ENCODE data around the gene ZBTB33. TPM values are rescaled to one million over a fixed set of nuclear protein-coding genes. Genes with fewer than 3 reads are reported as not detected.

ZBTB33 gene
- total and polyA plus RNA-seq, 2 of the 13 experiments (the other 11 are each of a cell fraction or from before 2014, with no cell fraction given) = 6.5 to 20.2 TPM

DNA sequence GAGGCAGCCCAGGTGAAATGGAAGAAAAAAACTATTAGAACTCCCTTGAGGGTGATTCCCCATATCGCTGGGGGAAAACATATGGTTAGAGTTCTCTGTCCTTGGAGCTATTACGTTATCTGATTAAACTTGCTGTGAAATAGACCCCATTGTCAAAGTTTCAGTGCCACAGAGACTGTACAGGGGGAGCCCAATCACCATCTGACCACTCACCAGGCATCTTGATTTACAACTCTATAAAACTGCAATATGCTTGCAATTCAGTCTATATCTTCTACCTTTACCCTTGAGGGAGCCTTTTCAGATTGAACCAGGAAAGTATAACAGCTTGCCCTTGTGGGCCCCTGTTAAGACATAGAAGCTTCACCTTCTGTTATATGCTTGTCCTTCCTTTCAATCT lies 42.4 kb downstream of the ZBTB33 start:
- TF ChIP-seq ZNF709 (CRISPR knock-in tag; IDR thresholded peaks at IDR 0.05) = no peak
- no peak for TF ChIP-seq SMARCE1 (IDR thresholded peaks at IDR 0.05; ENCODE audit: borderline replicate concordance)
- TF ChIP-seq, protein P1, sequence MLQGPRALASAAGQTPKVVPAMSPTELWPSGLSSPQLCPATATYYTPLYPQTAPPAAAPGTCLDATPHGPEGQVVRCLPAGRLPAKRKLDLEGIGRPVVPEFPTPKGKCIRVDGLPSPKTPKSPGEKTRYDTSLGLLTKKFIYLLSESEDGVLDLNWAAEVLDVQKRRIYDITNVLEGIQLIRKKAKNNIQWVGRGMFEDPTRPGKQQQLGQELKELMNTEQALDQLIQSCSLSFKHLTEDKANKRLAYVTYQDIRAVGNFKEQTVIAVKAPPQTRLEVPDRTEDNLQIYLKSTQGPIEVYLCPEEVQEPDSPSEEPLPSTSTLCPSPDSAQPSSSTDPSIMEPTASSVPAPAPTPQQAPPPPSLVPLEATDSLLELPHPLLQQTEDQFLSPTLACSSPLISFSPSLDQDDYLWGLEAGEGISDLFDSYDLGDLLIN (CRISPR knock-in tag; IDR thresholded peaks at IDR 0.05; ENCODE audit: borderline replicate concordance) = no peak
- no peak for TF ChIP-seq HCFC1 (IDR thresholded peaks at IDR 0.05; ENCODE audit: low read depth, low read length)
- TF ChIP-seq YY1 (IDR thresholded peaks at IDR 0.05; ENCODE audit: insufficient read depth, insufficient replicate concordance, low read depth, low read length) = no peak
- no peaks in the 10 kb centered on the region for H3K79me2 ChIP-seq (ENCODE audit: insufficient read depth, low read length)
- no peaks in the 10 kb centered on the region for H3K36me3 ChIP-seq (replicated peaks in 1 of 2; ENCODE audit: control insufficient read depth in 1 of 2, insufficient read depth in 2 of 2, low read length in 2 of 2)
- FAIRE-seq (no peak), ATAC-seq (no peak), DNase-seq (ENCODE audit: low spot score) (no peak)
- no peaks in the 10 kb centered on the region for H3K9me3 ChIP-seq (ENCODE audit: low read length)
- intact Hi-C loops (cut with micrococcal nuclease; ENCODE audit: unreplicated experiment) (no loop called here), in situ Hi-C loops (cut with HindIII; ENCODE audit: extremely low pct_ligation_motif_present, low pct_unique_long_range_greater_than_20kb) (no loop called here)
- ChIA-PET CTCF (ENCODE audit: low intra/inter-chr PET ratio, low total read pairs) (no interaction called here), POLR2A (no interaction called here)
- H3K9ac ChIP-seq (ENCODE audit: insufficient read depth, low read depth, low read length) = no peak overlapping the region
- no TSS peak for BruUV-seq (replicated peaks)
- H3K4me2 ChIP-seq (ENCODE audit: low read depth, low read length) = no peak overlapping the region
- no peak overlapping the region for H2AFZ ChIP-seq (ENCODE audit: low read length)
- no peak overlapping the region for H3K27ac ChIP-seq (ENCODE audit: extremely low read length, insufficient read depth, low read length)
- WGBS (ENCODE audit: low lambda C conversion rate) = 71% methylated on average over 2 of the region's 2 CpGs
- H4K20me1 ChIP-seq (ENCODE audit: insufficient read depth, low read length) = no peaks in the 10 kb centered on the region
- no peak overlapping the region for H3K4me3 ChIP-seq (replicated peaks in 1 of 3; ENCODE audit: insufficient read depth in 1 of 3, low read depth in 2 of 3, low read length in 3 of 3)
- no peaks in the 10 kb centered on the region for H3K27me3 ChIP-seq (ENCODE audit: control insufficient read depth in 1 of 2, insufficient read depth in 2 of 2, low read length in 2 of 2)
- peaks cover 16% of the 10 kb centered on the region for H3K4me1 ChIP-seq (ENCODE audit: insufficient read depth, low read length)

DNA sequence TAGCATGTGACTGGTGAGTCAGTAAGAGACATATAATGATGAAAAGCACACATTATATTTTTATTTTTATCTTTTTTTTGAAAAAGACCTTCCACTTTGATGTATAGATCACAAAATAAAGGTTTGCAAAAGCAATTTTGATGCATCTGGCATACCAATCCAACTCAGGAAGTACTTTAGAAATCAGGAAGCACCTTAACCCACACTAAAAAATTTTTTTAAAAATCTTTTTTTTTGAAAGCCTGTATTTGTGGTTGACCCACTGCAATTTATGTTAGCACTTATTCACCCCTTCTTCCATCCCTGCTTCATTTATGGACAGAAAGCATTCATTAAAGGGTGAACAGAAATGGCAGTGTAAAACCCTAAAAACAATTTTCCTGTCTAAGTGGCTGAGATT lies 44.0 kb downstream of the ZBTB33 start:
- no peak overlapping the region for H2AFZ ChIP-seq (ENCODE audit: low read length)
- no peaks in the 10 kb centered on the region for H3K36me3 ChIP-seq (replicated peaks in 1 of 2; ENCODE audit: control insufficient read depth in 1 of 2, insufficient read depth in 2 of 2, low read length in 2 of 2)
- H3K4me1 ChIP-seq (ENCODE audit: insufficient read depth, low read length) = peaks cover 12% of the 10 kb centered on the region
- H3K4me2 ChIP-seq (ENCODE audit: low read depth, low read length) = no peak overlapping the region
- H3K27me3 ChIP-seq (ENCODE audit: control insufficient read depth in 1 of 2, insufficient read depth in 2 of 2, low read length in 2 of 2) = no peaks in the 10 kb centered on the region
- DNase-seq (ENCODE audit: low spot score) (no peak), ATAC-seq (no peak), FAIRE-seq (no peak)
- H3K9ac ChIP-seq (ENCODE audit: insufficient read depth, low read depth, low read length) = no peak overlapping the region
- no peaks in the 10 kb centered on the region for H4K20me1 ChIP-seq (ENCODE audit: insufficient read depth, low read length)
- intact Hi-C loops (cut with micrococcal nuclease; ENCODE audit: unreplicated experiment) (no loop called here), in situ Hi-C loops (cut with HindIII; ENCODE audit: extremely low pct_ligation_motif_present, low pct_unique_long_range_greater_than_20kb) (no loop called here)
- no peak overlapping the region for H3K4me3 ChIP-seq (replicated peaks in 1 of 3; ENCODE audit: insufficient read depth in 1 of 3, low read depth in 2 of 3, low read length in 3 of 3)
- no TSS peak for BruUV-seq (replicated peaks)
- no peaks in the 10 kb centered on the region for H3K79me2 ChIP-seq (ENCODE audit: insufficient read depth, low read length)
- ChIA-PET POLR2A (no interaction called here), CTCF (ENCODE audit: low intra/inter-chr PET ratio, low total read pairs) (no interaction called here)
- H3K9me3 ChIP-seq (ENCODE audit: low read length) = no peaks in the 10 kb centered on the region
- no peak overlapping the region for H3K27ac ChIP-seq (ENCODE audit: extremely low read length, insufficient read depth, low read length)
- TF ChIP-seq TMF1 (CRISPR knock-in tag; IDR thresholded peaks at IDR 0.05; ENCODE audit: low read depth) (no peak), ZNF547 (CRISPR knock-in tag; IDR thresholded peaks at IDR 0.05) (no peak), ATF7 (IDR thresholded peaks at IDR 0.05) (no peak), ATF7 (CRISPR knock-in tag; IDR thresholded peaks at IDR 0.05) (no peak), MAFG (CRISPR knock-in tag; IDR thresholded peaks at IDR 0.05) (no peak), PHF20 (CRISPR knock-in tag; IDR thresholded peaks at IDR 0.05) (no peak), ZNF772 (CRISPR knock-in tag; IDR thresholded peaks at IDR 0.05) (no peak), ZNF724P (CRISPR knock-in tag; IDR thresholded peaks at IDR 0.05; ENCODE audit: borderline replicate concordance) (no peak), FOSL2 (CRISPR knock-in tag; IDR thresholded peaks at IDR 0.05) (no peak), ZNF460 (CRISPR knock-in tag; IDR thresholded peaks at IDR 0.05; ENCODE audit: borderline replicate concordance) (no peak), ZNF747 (CRISPR knock-in tag; IDR thresholded peaks at IDR 0.05; ENCODE audit: borderline replicate concordance) (no peak), ZNF605 (CRISPR knock-in tag; IDR thresholded peaks at IDR 0.05) (no peak), SATB2 (CRISPR knock-in tag; IDR thresholded peaks at IDR 0.05) (no peak)
- TF ChIP-seq, protein P2, sequence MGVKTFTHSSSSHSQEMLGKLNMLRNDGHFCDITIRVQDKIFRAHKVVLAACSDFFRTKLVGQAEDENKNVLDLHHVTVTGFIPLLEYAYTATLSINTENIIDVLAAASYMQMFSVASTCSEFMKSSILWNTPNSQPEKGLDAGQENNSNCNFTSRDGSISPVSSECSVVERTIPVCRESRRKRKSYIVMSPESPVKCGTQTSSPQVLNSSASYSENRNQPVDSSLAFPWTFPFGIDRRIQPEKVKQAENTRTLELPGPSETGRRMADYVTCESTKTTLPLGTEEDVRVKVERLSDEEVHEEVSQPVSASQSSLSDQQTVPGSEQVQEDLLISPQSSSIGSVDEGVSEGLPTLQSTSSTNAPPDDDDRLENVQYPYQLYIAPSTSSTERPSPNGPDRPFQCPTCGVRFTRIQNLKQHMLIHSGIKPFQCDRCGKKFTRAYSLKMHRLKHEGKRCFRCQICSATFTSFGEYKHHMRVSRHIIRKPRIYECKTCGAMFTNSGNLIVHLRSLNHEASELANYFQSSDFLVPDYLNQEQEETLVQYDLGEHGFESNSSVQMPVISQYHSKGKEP (CRISPR knock-in tag; IDR thresholded peaks at IDR 0.05) = no peak
- TF ChIP-seq, protein P3, sequence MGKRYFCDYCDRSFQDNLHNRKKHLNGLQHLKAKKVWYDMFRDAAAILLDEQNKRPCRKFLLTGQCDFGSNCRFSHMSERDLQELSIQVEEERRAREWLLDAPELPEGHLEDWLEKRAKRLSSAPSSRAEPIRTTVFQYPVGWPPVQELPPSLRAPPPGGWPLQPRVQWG (CRISPR knock-in tag; IDR thresholded peaks at IDR 0.05; ENCODE audit: borderline replicate concordance, low read depth) = no peak

All from HepG2 (cell line).